ENCODE data around the gene RFTN1.

RFTN1 gene

GRCh38 chr3:16510620-16511319, 2.7 kb downstream of the RFTN1 start:
- TF ChIP-seq CTCF (IDR thresholded peaks at IDR 0.05; ENCODE audit: insufficient read depth, missing control alignments) = no peak
- FAIRE-seq (no peak), DNase-seq (ENCODE audit: insufficient read length, low spot score) (no peak)

- FAIRE-seq = no peak
These were observed 3.5 kb downstream of the RFTN1 start for GRCh38 chr3:16509721-16510619.

DNA sequence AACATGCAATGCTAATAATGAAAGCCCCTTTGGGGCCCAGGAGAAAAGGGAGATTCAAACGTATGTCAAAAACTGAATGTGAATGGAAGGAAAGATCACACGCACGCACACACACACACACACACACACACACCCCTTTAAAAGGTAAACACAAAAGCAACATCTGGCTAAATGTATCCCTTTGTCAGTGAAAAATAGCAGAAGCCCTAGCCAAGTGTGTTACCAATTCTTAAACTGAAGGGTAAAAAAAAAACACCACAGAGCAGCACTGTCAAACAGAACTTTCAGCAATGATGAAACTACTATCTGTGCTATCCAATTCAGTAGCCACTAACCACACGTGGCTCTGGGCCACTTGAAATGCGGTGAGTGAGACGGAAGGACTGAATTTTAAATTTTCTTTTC, 4.9 kb downstream of the RFTN1 start:
- TF ChIP-seq CTCF (IDR thresholded peaks at IDR 0.05; ENCODE audit: insufficient read depth, missing control alignments) = no peak
- FAIRE-seq (no peak), DNase-seq (ENCODE audit: insufficient read length, low spot score) (no peak)

More at GRCh38 chr3:16509721-16510619, 3.5 kb downstream of the RFTN1 start:
- no peak for TF ChIP-seq CTCF (IDR thresholded peaks at IDR 0.05; ENCODE audit: insufficient read depth, missing control alignments)
- no peak for DNase-seq (ENCODE audit: insufficient read length, low spot score)

- FAIRE-seq = no peak
- DNase-seq (ENCODE audit: insufficient read length, low spot score) = no peak
- no peak for TF ChIP-seq CTCF (IDR thresholded peaks at IDR 0.05; ENCODE audit: insufficient read depth, missing control alignments)
These were observed 5.3 kb downstream of the RFTN1 start for GRCh38 chr3:16508243-16508578.

GRCh38 chr3:16507578-16508242, 5.8 kb downstream of the RFTN1 start:
- FAIRE-seq (no peak), DNase-seq (ENCODE audit: insufficient read length, low spot score) (no peak)
- no peak for TF ChIP-seq CTCF (IDR thresholded peaks at IDR 0.05; ENCODE audit: insufficient read depth, missing control alignments)

DNA sequence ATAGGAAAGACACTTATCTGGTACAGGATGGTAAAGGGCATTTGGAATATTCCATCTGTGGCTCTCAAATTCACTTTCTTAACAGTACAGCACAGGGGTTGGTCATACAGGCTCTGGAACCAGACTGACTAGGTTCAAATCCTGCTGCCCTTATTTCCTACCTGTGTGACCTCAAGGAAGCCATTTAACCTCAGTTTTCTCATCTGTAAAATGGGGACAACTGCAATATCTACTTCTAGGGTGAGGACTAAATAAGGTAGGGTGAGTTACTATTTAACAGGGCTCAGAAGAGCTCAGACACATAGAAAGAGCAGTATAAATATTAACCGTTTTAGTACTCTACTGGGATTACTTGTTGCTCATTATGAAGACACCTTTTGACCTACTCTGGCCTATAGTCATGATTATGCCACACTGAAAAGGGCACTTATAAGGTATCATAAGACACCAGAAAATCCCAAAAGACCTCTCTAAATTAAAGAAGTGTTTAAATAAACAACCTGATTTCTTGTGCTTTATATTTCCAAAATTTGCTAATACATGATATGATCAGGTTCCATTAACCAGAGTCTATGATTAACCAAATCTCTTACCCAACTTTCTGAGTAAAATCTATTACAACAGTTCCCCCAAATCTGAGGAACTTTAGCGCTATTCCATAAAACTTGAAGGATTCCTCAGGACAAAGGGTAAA, 6.5 kb downstream of the RFTN1 start:
- DNase-seq (ENCODE audit: insufficient read length, low spot score) (no peak), FAIRE-seq (no peak)
- no peak for TF ChIP-seq CTCF (IDR thresholded peaks at IDR 0.05; ENCODE audit: insufficient read depth, missing control alignments)
